H9 (cell line): ENCODE results near the gene BCKDHB. TPM values are rescaled to one million over a fixed set of nuclear protein-coding genes. Genes with fewer than 3 reads are reported as not detected.

Experiments
- DNase-seq: peaks from one replicate; pipeline ENCODE4 v3.0.0-alpha.2; 2017
- H2AFZ ChIP-seq: one replicate; pipeline ENCODE4 v1.6.1; 2013; ENCODE audit warnings: mild to moderate bottlenecking, low read length, control low read depth, moderate library complexity
- H2AK5ac ChIP-seq: 2 replicates; pipeline ENCODE4 v1.6.1; 2013; ENCODE audit warnings: low read length, control low read depth, mixed read lengths; ENCODE audit not compliant: insufficient read length
- H2BK120ac ChIP-seq: one replicate; pipeline ENCODE4 v1.6.1; 2013; ENCODE audit warnings: low read depth, mild to moderate bottlenecking, low read length, control low read depth, inconsistent platforms; ENCODE audit not compliant: poor library complexity, severe bottlenecking
- H2BK12ac ChIP-seq: 2 replicates; pipeline ENCODE4 v1.6.1; 2013; ENCODE audit warnings: low read length, control low read depth, mixed read lengths, low read depth; ENCODE audit not compliant: insufficient read length
- H2BK15ac ChIP-seq: 2 replicates; pipeline ENCODE4 v1.6.1; 2013; ENCODE audit warnings: low read depth, low read length, control low read depth
- H2BK20ac ChIP-seq: one replicate; pipeline ENCODE4 v1.6.1; 2013; ENCODE audit warnings: low read depth, mild to moderate bottlenecking, low read length, control low read depth, inconsistent platforms; ENCODE audit not compliant: poor library complexity, severe bottlenecking
- H2BK5ac ChIP-seq: 2 replicates; pipeline ENCODE4 v1.6.1; 2013; ENCODE audit warnings: low read length, control low read depth, mixed read lengths; ENCODE audit not compliant: insufficient read length
- H3K14ac ChIP-seq: 2 replicates; pipeline ENCODE4 v1.6.1; 2013; ENCODE audit warnings: low read length, control low read depth; ENCODE audit not compliant: insufficient read depth
- H3K18ac ChIP-seq: 2 replicates; pipeline ENCODE4 v1.6.1; 2013; ENCODE audit warnings: low read depth, mild to moderate bottlenecking, mixed read lengths, low read length, control low read depth; ENCODE audit not compliant: insufficient read length
- H3K23ac ChIP-seq: 2 replicates; pipeline ENCODE4 v1.6.1; 2013; ENCODE audit warnings: low read length, control low read depth, mixed read lengths, low read depth; ENCODE audit not compliant: insufficient read length
- H3K23me2 ChIP-seq: 2 replicates; pipeline ENCODE4 v1.6.1; 2013; ENCODE audit warnings: low read depth, mild to moderate bottlenecking, mixed read lengths, low read length, control low read depth; ENCODE audit not compliant: insufficient read length, poor library complexity, severe bottlenecking
- H3K27ac ChIP-seq: 2 replicates; pipeline ENCODE4 v1.5.1; 2013; ENCODE audit warnings: low read length, control low read depth, mixed read lengths, low read depth; ENCODE audit not compliant: insufficient read length
- H3K27me3 ChIP-seq: 2 replicates; pipeline ENCODE4 v1.6.1; 2013; ENCODE audit warnings: low read length, control low read depth, inconsistent platforms; ENCODE audit not compliant: insufficient read depth
- H3K4ac ChIP-seq: 2 replicates; pipeline ENCODE4 v1.6.1; 2013; ENCODE audit warnings: low read depth, mild to moderate bottlenecking, control low read depth, inconsistent platforms, low read length, moderate library complexity
- H3K4me1 ChIP-seq: 2 replicates; pipeline ENCODE4 v1.6.1; 2013; ENCODE audit warnings: low read length, control low read depth, inconsistent platforms; ENCODE audit not compliant: insufficient read depth
- H3K4me2 ChIP-seq: 2 replicates; pipeline ENCODE4 v1.6.1; 2013; ENCODE audit warnings: low read length, control low read depth, mixed read lengths; ENCODE audit not compliant: insufficient read length, insufficient read depth
- H3K56ac ChIP-seq: 2 replicates; pipeline ENCODE4 v1.6.1; 2013; ENCODE audit warnings: low read depth, mild to moderate bottlenecking, mixed read lengths, low read length, control low read depth; ENCODE audit not compliant: insufficient read length
- H3K79me1 ChIP-seq: 2 replicates; pipeline ENCODE4 v1.6.1; 2013; ENCODE audit warnings: low read depth, mild to moderate bottlenecking, moderate library complexity, low read length, control low read depth, inconsistent platforms; ENCODE audit not compliant: insufficient read depth, poor library complexity, severe bottlenecking
- H3K79me2 ChIP-seq: 2 replicates; pipeline ENCODE4 v1.6.1; 2013; ENCODE audit warnings: low read length, control low read depth, inconsistent platforms; ENCODE audit not compliant: insufficient read depth
- H3K9ac ChIP-seq: 2 replicates; pipeline ENCODE4 v1.6.1; 2013; ENCODE audit warnings: low read length, control low read depth, mixed read lengths; ENCODE audit not compliant: insufficient read length; ENCODE audit errors: extremely low read depth
- H3K9me3 ChIP-seq: one replicate; pipeline ENCODE4 v1.6.1; 2013; ENCODE audit warnings: low read depth, low read length, inconsistent platforms; ENCODE audit not compliant: control insufficient read depth
- H3T11ph ChIP-seq: one replicate; pipeline ENCODE4 v1.6.1; 2013; ENCODE audit warnings: mild to moderate bottlenecking, low read length, control low read depth, inconsistent platforms
- H4K20me1 ChIP-seq: one replicate; pipeline ENCODE4 v1.6.1; 2013; ENCODE audit not compliant: control insufficient read depth, insufficient read length, insufficient read depth
- H4K5ac ChIP-seq: 2 replicates; pipeline ENCODE4 v1.6.1; 2013; ENCODE audit warnings: low read depth, mild to moderate bottlenecking, mixed read lengths, low read length, control low read depth; ENCODE audit not compliant: insufficient read length
- H4K8ac ChIP-seq: replicated peaks from 2 replicates; pipeline ENCODE4 v1.6.1; 2013; ENCODE audit warnings: low read length, control low read depth, mixed read lengths, low read depth; ENCODE audit not compliant: insufficient read length
- H4K91ac ChIP-seq: 2 replicates; pipeline ENCODE4 v1.6.1; 2013; ENCODE audit warnings: low read depth, mild to moderate bottlenecking, moderate library complexity, mixed read lengths, low read length, control low read depth; ENCODE audit not compliant: insufficient read length
- H3K27ac Mint-ChIP-seq, 3 experiments: 2 replicates in 2 of 3; 3 replicates in 1 of 3; pipeline ENCODE4 v1.8.0; 2020 to 2021; ENCODE audit warnings: mixed read lengths in 3 of 3, mild to moderate bottlenecking in 1 of 3, moderate library complexity in 1 of 3
- H3K27me3 Mint-ChIP-seq: 2 replicates; pipeline ENCODE4 v1.8.0; 2021; ENCODE audit warnings: low read depth, mild to moderate bottlenecking, moderate library complexity, mixed read lengths
- H3K36me3 Mint-ChIP-seq, 3 experiments: 2 replicates in 2 of 3; 3 replicates in 1 of 3; pipeline ENCODE4 v1.8.0; 2020 to 2021; ENCODE audit warnings: low read depth in 3 of 3, mixed read lengths in 3 of 3; ENCODE audit not compliant: insufficient read depth in 1 of 3
- H3K4me1 Mint-ChIP-seq, 2 experiments: 2 replicates each; pipeline ENCODE4 v1.8.0; 2020; ENCODE audit warnings: mixed read lengths in 2 of 2
- H3K4me3 Mint-ChIP-seq, 2 experiments: 2 replicates in 1 of 2; 3 replicates in 1 of 2; pipeline ENCODE4 v1.8.0; 2020 to 2021; ENCODE audit warnings: mild to moderate bottlenecking in 2 of 2, mixed read lengths in 2 of 2, moderate library complexity in 1 of 2
- H3K9me3 Mint-ChIP-seq, 2 experiments: 2 replicates in 1 of 2; 3 replicates in 1 of 2; pipeline ENCODE4 v1.8.0; 2020; ENCODE audit warnings: mild to moderate bottlenecking in 2 of 2, mixed read lengths in 2 of 2, moderate library complexity in 1 of 2
- WGBS: extraction: QIAGEN DNeasy Blood & Tissue Kit; methylation state at CpG from one replicate; pipeline ENCODE4 v1.1.7; 2013; ENCODE audit warnings: missing lambda C conversion rate, low lambda C conversion rate, mixed read lengths; ENCODE audit not compliant: insufficient read length; ENCODE audit errors: extremely low coverage; 5-methylcytosine and 5-hydroxymethylcytosine counted together
- total RNA-seq: library from RNA; stranded (reverse); gene quantifications from 2 replicates; pipeline ENCODE4 v1.2.1, GENCODE V29; 2021
- TF ChIP-seq, protein P1 (sequence below): fragments of 200-600 bp; sonication (generic); conservative IDR thresholded peaks from 3 replicates; pipeline ENCODE4 v1.8.0; 2021; ENCODE audit warnings: antibody characterized with exemption, mild to moderate bottlenecking

The BCKDHB gene
- total RNA-seq, 1 experiment from 2014 or later: 26.6 TPM

DNA sequence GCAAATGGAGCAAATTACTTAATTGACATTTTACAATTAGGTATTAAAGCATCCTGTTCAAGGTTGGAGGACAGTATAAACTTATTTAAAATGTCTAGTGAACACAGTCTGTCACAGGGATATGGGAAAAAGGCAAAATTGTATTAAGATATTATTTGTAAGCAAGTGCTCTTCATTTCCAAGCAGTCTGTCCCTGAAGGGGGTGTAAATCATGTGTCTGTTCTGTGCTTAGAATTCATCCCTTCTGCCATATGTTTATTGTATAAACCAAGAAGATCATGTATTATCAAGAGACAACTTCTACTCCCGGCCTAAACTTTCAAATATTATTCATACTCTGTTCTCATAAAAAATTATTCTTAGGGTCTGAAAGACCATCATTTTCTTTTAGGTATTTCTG is 144.8 kb downstream of the BCKDHB start:
- no peak overlapping the region for H3K4me3 Mint-ChIP-seq
- Histone ChIP-seq H3K18ac (no peak overlapping the region), H2AK5ac (no peak overlapping the region), H3K9me3 (no peaks in the 10 kb centered on the region), H3K79me1 (no peaks in the 10 kb centered on the region), H4K8ac (no peak overlapping the region), H3K14ac (no peak overlapping the region), H4K20me1 (no peaks in the 10 kb centered on the region), H2BK12ac (no peak overlapping the region), H2BK120ac (no peak overlapping the region), H2BK5ac (no peak overlapping the region), H4K5ac (no peak overlapping the region), H3K4me1 (no peaks in the 10 kb centered on the region), H2BK20ac (no peak overlapping the region), H3K4me2 (no peak overlapping the region), H3K56ac (no peak overlapping the region), H3K27ac (no peak overlapping the region), H3K79me2 (no peaks in the 10 kb centered on the region), H2BK15ac (no peak overlapping the region), H2AFZ (no peak overlapping the region), H3K23ac (no peak overlapping the region), H3T11ph (no peak overlapping the region), H4K91ac (no peak overlapping the region), H3K23me2 (no peaks in the 10 kb centered on the region), H3K9ac (no peak overlapping the region), H3K27me3 (no peaks in the 10 kb centered on the region), H3K4ac (no peak overlapping the region)
- no peaks in the 10 kb centered on the region for H3K27me3 Mint-ChIP-seq
- no peak overlapping the region for H3K27ac Mint-ChIP-seq
- no peaks in the 10 kb centered on the region for H3K9me3 Mint-ChIP-seq
- H3K4me1 Mint-ChIP-seq: no peaks in the 10 kb centered on the region
- TF ChIP-seq, protein P1, sequence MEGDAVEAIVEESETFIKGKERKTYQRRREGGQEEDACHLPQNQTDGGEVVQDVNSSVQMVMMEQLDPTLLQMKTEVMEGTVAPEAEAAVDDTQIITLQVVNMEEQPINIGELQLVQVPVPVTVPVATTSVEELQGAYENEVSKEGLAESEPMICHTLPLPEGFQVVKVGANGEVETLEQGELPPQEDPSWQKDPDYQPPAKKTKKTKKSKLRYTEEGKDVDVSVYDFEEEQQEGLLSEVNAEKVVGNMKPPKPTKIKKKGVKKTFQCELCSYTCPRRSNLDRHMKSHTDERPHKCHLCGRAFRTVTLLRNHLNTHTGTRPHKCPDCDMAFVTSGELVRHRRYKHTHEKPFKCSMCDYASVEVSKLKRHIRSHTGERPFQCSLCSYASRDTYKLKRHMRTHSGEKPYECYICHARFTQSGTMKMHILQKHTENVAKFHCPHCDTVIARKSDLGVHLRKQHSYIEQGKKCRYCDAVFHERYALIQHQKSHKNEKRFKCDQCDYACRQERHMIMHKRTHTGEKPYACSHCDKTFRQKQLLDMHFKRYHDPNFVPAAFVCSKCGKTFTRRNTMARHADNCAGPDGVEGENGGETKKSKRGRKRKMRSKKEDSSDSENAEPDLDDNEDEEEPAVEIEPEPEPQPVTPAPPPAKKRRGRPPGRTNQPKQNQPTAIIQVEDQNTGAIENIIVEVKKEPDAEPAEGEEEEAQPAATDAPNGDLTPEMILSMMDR: no peak
- no CpG with 5 or more reads among the region's 1 CpG for WGBS
- no peaks in the 10 kb centered on the region for H3K36me3 Mint-ChIP-seq
- DNase-seq: no peak
